ENCODE data around the gene FOXR2. TPM values are rescaled to one million over a fixed set of nuclear protein-coding genes. Genes with fewer than 3 reads are reported as not detected.

The FOXR2 gene
- total RNA-seq, 2 donors from 2014 or later: not detected

Other genes starting within 250 kb of the FOXR2 start
- 1 to 10 TPM; 6.7 to 7.1 TPM for gene MAGEH1, start 171.3 kb upstream of the FOXR2 start, total RNA-seq
- under 1 TPM; 0.26 to 0.45 TPM for gene USP51, start 133.6 kb upstream of the FOXR2 start, total RNA-seq
- gene RRAGB, start 94.3 kb downstream of the FOXR2 start, total RNA-seq: 1 to 10 TPM; 6.1 to 8.5 TPM